ENCODE results near the gene IFI44L.

- TF ChIP-seq POLR2A (IDR thresholded peaks at IDR 0.05) (no peak), CTCF (IDR thresholded peaks at IDR 0.05) (no peak), POLR2AphosphoS5 (IDR thresholded peaks at IDR 0.05) (no peak)
Observed at GRCh38 chr1:78667939-78668338, 47.7 kb downstream of the IFI44L start.
